Activated T-cell treated with anti-CD3 and anti-CD28 coated beads, Interleukin-2, amount 50 U/mL, for 4 hours (primary cell): Measurements from ENCODE around the gene ATG10. TPM values are rescaled to one million over a fixed set of nuclear protein-coding genes. Genes with fewer than 3 reads are reported as not detected.

ENCODE experiments used
- total RNA-seq, 3 donors: library from RNA; stranded (reverse); gene quantifications; one replicate each; pipeline ENCODE4 v1.2.1, GENCODE V29; 2021

ATG10 gene
- total RNA-seq, 3 donors from 2014 or later: 4.6 to 5.8 (median 5.3) TPM

Other genes with a start within 250 kb of the ATG10 start
- gene SSBP2, start 220.9 kb upstream of the ATG10 start, total RNA-seq: 1 to 10 TPM; 3.5 to 5.0 (median 3.5) TPM